HepG2 (cell line): Measurements from ENCODE around the gene DGKB. TPM values are rescaled to one million over a fixed set of nuclear protein-coding genes. Genes with fewer than 3 reads are reported as not detected.

Experiments
- ATAC-seq: fragments of 200-7000 bp; cut with Tn5 transposase; 3 replicates; pipeline ENCODE4 v1.9.1; 2020; ENCODE audit warnings: mild to moderate bottlenecking, moderate library complexity
- BruUV-seq: library from RNA; stranded (reverse); fragments of 400-500 nt; replicated peaks from 2 replicates; lab custom pipeline; 2021; lab: Mats Ljungman, UMichigan
- CTCF ChIA-PET: fragments of 300-600 bp; formaldehyde crosslinking; extraction: SDS; loops from one replicate; lab custom pipeline; 2021; ENCODE audit warnings: low total read pairs, inconsistent platforms, low intra/inter-chr PET ratio; lab: Yijun Ruan, JAX
- POLR2A ChIA-PET: fragments of 350-600 bp; sonication (Branson Sonifier 250); formaldehyde crosslinking; loops from one replicate; lab custom pipeline; 2020; ENCODE audit warnings: antibody characterized with exemption, inconsistent platforms; lab: Yijun Ruan, JAX
- DNase-seq: peaks from one replicate; pipeline ENCODE4 v3.0.0-alpha.2; 2015; ENCODE audit warnings: low spot score
- FAIRE-seq: peaks from 3 replicates; lab custom pipeline; 2011; peaks lifted over from hg19 to GRCh38; lab: Jason Lieb, UNC
- H2AFZ ChIP-seq: one replicate; pipeline ENCODE4 v1.6.1; 2011; ENCODE audit warnings: low read length, inconsistent platforms
- H3K27ac ChIP-seq: fragments of 300-600 bp; 3 replicates; pipeline ENCODE4 v1.8.0; 2011; ENCODE audit warnings: mixed run types, mild to moderate bottlenecking, mixed read lengths, low read length, inconsistent platforms; ENCODE audit not compliant: insufficient read depth; ENCODE audit errors: extremely low read length
- H3K27me3 ChIP-seq, 2 experiments: fragments of 200-600 bp in 1 of 2; 2 replicates in 1 of 2; 3 replicates in 1 of 2; pipeline versions ENCODE4 v1.6.0 to v1.8.0; 2011; ENCODE audit warnings: low read length in 2 of 2, mild to moderate bottlenecking in 2 of 2, moderate library complexity in 2 of 2, inconsistent platforms in 1 of 2; ENCODE audit not compliant: insufficient read depth in 2 of 2, control insufficient read depth in 1 of 2
- H3K36me3 ChIP-seq, 2 experiments: fragments of 200-600 bp in 1 of 2; replicated peaks in 1 of 2; 2 replicates in 1 of 2; 3 replicates in 1 of 2; pipeline versions ENCODE4 v1.5.1 to v1.8.0; 2011; ENCODE audit warnings: low read length in 2 of 2, inconsistent platforms in 1 of 2; ENCODE audit not compliant: insufficient read depth in 2 of 2, control insufficient read depth in 1 of 2
- H3K4me1 ChIP-seq: 2 replicates; pipeline ENCODE4 v1.5.1; 2012; ENCODE audit warnings: low read length, inconsistent platforms; ENCODE audit not compliant: insufficient read depth
- H3K4me2 ChIP-seq: 2 replicates; pipeline ENCODE4 v1.6.0; 2011; ENCODE audit warnings: low read depth, low read length, inconsistent platforms
- H3K4me3 ChIP-seq, 3 experiments: fragments of 200-600 bp in 1 of 3; sonication (generic), shearing (Covaris generic) in 1 of 3; replicated peaks in 1 of 3; 2 replicates each; pipeline ENCODE4 v1.5.1; 2011 to 2016; ENCODE audit warnings: low read length in 3 of 3, inconsistent platforms in 2 of 3, low read depth in 2 of 3, mild to moderate bottlenecking in 2 of 3, control low read depth in 1 of 3, mixed read lengths in 1 of 3; ENCODE audit not compliant: insufficient read depth in 1 of 3
- H3K79me2 ChIP-seq: one replicate; pipeline ENCODE4 v1.6.1; 2011; ENCODE audit warnings: low read length, inconsistent platforms; ENCODE audit not compliant: insufficient read depth
- H3K9ac ChIP-seq: 2 replicates; pipeline ENCODE4 v1.6.0; 2011; ENCODE audit warnings: mild to moderate bottlenecking, low read depth, low read length, inconsistent platforms; ENCODE audit not compliant: insufficient read depth
- H3K9me3 ChIP-seq: 2 replicates; pipeline ENCODE4 v1.5.1; 2012; ENCODE audit warnings: mild to moderate bottlenecking, low read length
- H4K20me1 ChIP-seq: 2 replicates; pipeline ENCODE4 v1.6.0; 2011; ENCODE audit warnings: inconsistent platforms, mild to moderate bottlenecking, low read length, moderate library complexity; ENCODE audit not compliant: insufficient read depth
- AKAP8 ChIP-seq: sonication (generic); formaldehyde crosslinking; IDR thresholded peaks from 2 replicates; pipeline ENCODE4 v1.5.1; 2020; ENCODE audit warnings: mild to moderate bottlenecking, missing genetic modification reagents
- MZF1 ChIP-seq: sonication (generic); formaldehyde crosslinking; IDR thresholded peaks from 2 replicates; pipeline ENCODE4 v1.8.1; 2023; ENCODE audit warnings: mild to moderate bottlenecking, missing genetic modification reagents, borderline replicate concordance
- NCOA2 ChIP-seq: sonication (generic); formaldehyde crosslinking; IDR thresholded peaks from 2 replicates; pipeline ENCODE4 v1.8.0; 2022; ENCODE audit warnings: inconsistent platforms
- SNAI1 ChIP-seq: sonication (generic); formaldehyde crosslinking; IDR thresholded peaks from 2 replicates; pipeline ENCODE4 v1.5.0; 2020; ENCODE audit warnings: mild to moderate bottlenecking, missing genetic modification reagents, borderline replicate concordance
- YY1 ChIP-seq: IDR thresholded peaks from 2 replicates; pipeline ENCODE4 v1.6.1; 2011; ENCODE audit warnings: low read length, low read depth, moderate library complexity, mild to moderate bottlenecking; ENCODE audit not compliant: insufficient read depth, insufficient replicate concordance
- WGBS: methylation state at CpG from one replicate; pipeline ENCODE4 v1.1.6; 2017; ENCODE audit warnings: low lambda C conversion rate; 5-methylcytosine and 5-hydroxymethylcytosine counted together
- in situ Hi-C: cut with HindIII; loops from 2 replicates; pipeline ENCODE4 v1.10.0; 2017; ENCODE audit warnings: low pct_unique_long_range_greater_than_20kb; ENCODE audit not compliant: extremely low pct_ligation_motif_present
- intact Hi-C: fragments of 100-400 bp; cut with micrococcal nuclease; formaldehyde crosslinking; loops from one replicate; pipeline ENCODE4 v1.10.0; 2022; ENCODE audit not compliant: unreplicated experiment
- polyA plus RNA-seq, 8 experiments: library from polyadenylated mRNA; depleted of rRNA in 3 of 8; stranded (reverse) in 7 of 8; unstranded in 1 of 8; fragments of >200 nt; fragmentation: Illumina TruSeq in 4 of 8; extraction: Trizol in 4 of 8; gene quantifications; 2 replicates each; pipeline versions ENCODE4 v1.2.1 to v1.2.3, GENCODE V29; 2011 to 2016; ENCODE audit warnings: low read depth in 4 of 8, missing spikeins in 1 of 8, mixed read lengths in 1 of 8; ENCODE audit not compliant: insufficient read depth in 1 of 8
- total RNA-seq, 5 experiments: library from RNA; depleted of rRNA; stranded (reverse); fragments of >200 nt; fragmentation: Illumina TruSeq; extraction: Trizol; gene quantifications; 2 replicates each; pipeline ENCODE4 v1.2.3, GENCODE V29; 2016; ENCODE audit warnings: low read depth in 1 of 5
- TF ChIP-seq, protein P1 (sequence below): sonication (generic); formaldehyde crosslinking; IDR thresholded peaks from 2 replicates; pipeline ENCODE4 v1.4.0; 2020; ENCODE audit warnings: missing genetic modification reagents, borderline replicate concordance
- TF ChIP-seq, protein P2 (sequence below): sonication (generic); formaldehyde crosslinking; IDR thresholded peaks from 2 replicates; pipeline ENCODE4 v1.4.0; 2020; ENCODE audit warnings: mild to moderate bottlenecking, missing genetic modification reagents

DGKB gene
- total and polyA plus RNA-seq, 2 of the 13 experiments (the other 11 are each of a cell fraction or from before 2014, with no cell fraction given): not detected

DNA sequence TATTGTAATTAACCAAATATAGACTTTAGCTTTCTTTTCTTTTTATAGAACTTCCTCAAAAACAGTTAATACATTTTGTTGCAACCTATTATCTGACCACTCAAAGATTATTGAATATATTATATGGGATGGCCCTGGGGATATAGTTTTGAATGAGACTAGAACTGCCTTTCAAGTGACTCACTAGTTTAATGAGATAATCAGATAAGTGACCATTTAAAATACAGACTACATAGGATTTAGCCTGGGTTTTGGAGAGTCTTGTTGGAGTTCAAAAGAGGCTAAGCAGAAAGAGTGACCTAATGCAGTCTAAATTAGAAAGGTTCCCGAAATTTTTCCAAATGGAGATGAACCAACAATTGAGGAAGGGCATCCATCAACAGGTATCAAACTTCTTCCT is 607.9 kb downstream of the DGKB start:
- no peak overlapping the region for H3K27ac ChIP-seq
- no peaks in the 10 kb centered on the region for H3K4me1 ChIP-seq
- POLR2A ChIA-PET: no interaction called here
- in situ Hi-C loops (no loop called here), intact Hi-C loops (no loop called here)
- H3K9me3 ChIP-seq: peaks cover 87% of the 10 kb centered on the region
- H3K9ac ChIP-seq: no peak overlapping the region
- BruUV-seq: no TSS peak
- no peak overlapping the region for H3K4me2 ChIP-seq
- H3K36me3 ChIP-seq: no peaks in the 10 kb centered on the region
- no peak for DNase-seq
- H2AFZ ChIP-seq: no peak overlapping the region
- no peaks in the 10 kb centered on the region for H3K27me3 ChIP-seq
- no peaks in the 10 kb centered on the region for H3K79me2 ChIP-seq
- H3K4me3 ChIP-seq: no peak overlapping the region
- CTCF ChIA-PET: no interaction called here
- TF ChIP-seq SNAI1 (CRISPR knock-in tag) (no peak), NCOA2 (no peak), MZF1 (CRISPR knock-in tag) (no peak)
- TF ChIP-seq, protein P1, sequence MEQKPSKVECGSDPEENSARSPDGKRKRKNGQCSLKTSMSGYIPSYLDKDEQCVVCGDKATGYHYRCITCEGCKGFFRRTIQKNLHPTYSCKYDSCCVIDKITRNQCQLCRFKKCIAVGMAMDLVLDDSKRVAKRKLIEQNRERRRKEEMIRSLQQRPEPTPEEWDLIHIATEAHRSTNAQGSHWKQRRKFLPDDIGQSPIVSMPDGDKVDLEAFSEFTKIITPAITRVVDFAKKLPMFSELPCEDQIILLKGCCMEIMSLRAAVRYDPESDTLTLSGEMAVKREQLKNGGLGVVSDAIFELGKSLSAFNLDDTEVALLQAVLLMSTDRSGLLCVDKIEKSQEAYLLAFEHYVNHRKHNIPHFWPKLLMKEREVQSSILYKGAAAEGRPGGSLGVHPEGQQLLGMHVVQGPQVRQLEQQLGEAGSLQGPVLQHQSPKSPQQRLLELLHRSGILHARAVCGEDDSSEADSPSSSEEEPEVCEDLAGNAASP (CRISPR knock-in tag): no peak
- TF ChIP-seq, all 625 proteins: peak for 0
- no peak for FAIRE-seq
- H4K20me1 ChIP-seq: no peaks in the 10 kb centered on the region
- WGBS: 0% methylated on average over 1 of the region's 1 CpG
- no peak for ATAC-seq

DNA sequence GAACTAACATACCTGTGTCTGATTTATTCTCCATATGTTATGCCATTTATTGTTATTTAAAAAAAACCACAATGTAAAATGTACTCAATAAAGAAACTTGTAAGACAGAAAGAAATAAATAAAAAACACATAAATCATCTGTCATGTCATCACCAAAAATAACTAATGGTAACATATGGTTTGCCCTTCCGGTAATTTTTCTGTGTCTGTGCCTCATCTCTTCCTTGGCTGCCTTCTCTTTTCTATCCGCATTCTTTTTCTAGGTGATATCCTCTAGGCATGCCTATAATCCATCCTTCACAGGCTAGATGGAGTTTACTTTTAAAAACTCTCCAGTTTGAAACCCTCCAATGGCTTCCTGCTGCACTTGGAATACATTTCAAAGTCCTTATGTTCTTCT is 609.1 kb downstream of the DGKB start:
- no peak overlapping the region for H2AFZ ChIP-seq
- no TSS peak for BruUV-seq
- H4K20me1 ChIP-seq: no peaks in the 10 kb centered on the region
- TF ChIP-seq YY1: no peak
- TF ChIP-seq SNAI1 (CRISPR knock-in tag): no peak
- TF ChIP-seq AKAP8 (CRISPR knock-in tag): no peak
- TF ChIP-seq, protein P2, sequence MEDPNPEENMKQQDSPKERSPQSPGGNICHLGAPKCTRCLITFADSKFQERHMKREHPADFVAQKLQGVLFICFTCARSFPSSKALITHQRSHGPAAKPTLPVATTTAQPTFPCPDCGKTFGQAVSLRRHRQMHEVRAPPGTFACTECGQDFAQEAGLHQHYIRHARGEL (CRISPR knock-in tag): no peak
- ATAC-seq: no peak
- CTCF ChIA-PET: no interaction called here
- no peak for DNase-seq
- peaks cover 84% of the 10 kb centered on the region for H3K9me3 ChIP-seq
- intact Hi-C loops: no loop called here
- in situ Hi-C loops: no loop called here
- WGBS: 59% methylated on average over 2 of the region's 2 CpGs
- H3K4me1 ChIP-seq: no peaks in the 10 kb centered on the region
- H3K79me2 ChIP-seq: no peaks in the 10 kb centered on the region
- POLR2A ChIA-PET: no interaction called here
- no peaks in the 10 kb centered on the region for H3K36me3 ChIP-seq
- H3K9ac ChIP-seq: no peak overlapping the region
- FAIRE-seq: no peak
- no peaks in the 10 kb centered on the region for H3K27me3 ChIP-seq
- no peak overlapping the region for H3K27ac ChIP-seq
- no peak overlapping the region for H3K4me2 ChIP-seq
- no peak overlapping the region for H3K4me3 ChIP-seq
